GM12878 (cell line): ENCODE results near the gene REST. TPM values are rescaled to one million over a fixed set of nuclear protein-coding genes. Genes with fewer than 3 reads are reported as not detected.

Source experiments
- ATAC-seq: fragments of 200-7000 bp; cut with Tn5 transposase; 3 replicates; pipeline ENCODE4 v1.9.1; 2020; ENCODE audit warnings: mild to moderate bottlenecking, moderate library complexity
- BruUV-seq: library from RNA; stranded (reverse); fragments of 400-500 nt; replicated peaks from 2 replicates; lab custom pipeline; 2021; lab: Mats Ljungman, UMichigan
- CTCF ChIA-PET: fragments of 300-600 bp; sonication (Branson Sonifier 250); formaldehyde crosslinking; extraction: SDS; loops from one replicate; lab custom pipeline; 2021; ENCODE audit warnings: inconsistent platforms; lab: Yijun Ruan, JAX
- POLR2A ChIA-PET: fragments of 350-600 bp; formaldehyde crosslinking; extraction: SDS; loops from one replicate; lab custom pipeline; 2021; ENCODE audit warnings: inconsistent platforms; lab: Charles Lee
- RAD21 ChIA-PET: fragments of 300-600 bp; sonication (Branson Sonifier 250); formaldehyde crosslinking; loops from one replicate; lab custom pipeline; 2023; ENCODE audit warnings: antibody characterized with exemption; ENCODE audit not compliant: unreplicated experiment; lab: Charles Lee
- SMC1A ChIA-PET: fragments of 300-600 bp; sonication (Branson Sonifier 250); formaldehyde crosslinking; loops from one replicate; lab custom pipeline; 2023; ENCODE audit not compliant: unreplicated experiment, uncharacterized antibody; lab: Charles Lee
- DNase-seq: peaks from one replicate; pipeline ENCODE4 v3.0.0-alpha.2; 2011; ENCODE audit warnings: low read depth, low spot score
- FAIRE-seq: peaks from 3 replicates; lab custom pipeline; 2011; peaks lifted over from hg19 to GRCh38; lab: Jason Lieb, UNC
- H2AFZ ChIP-seq: 2 replicates; pipeline ENCODE4 v1.6.0; 2011; ENCODE audit warnings: low read depth, low read length, control low read depth; ENCODE audit not compliant: control insufficient read depth
- H3K27ac ChIP-seq: 2 replicates; pipeline ENCODE4 v1.5.1; 2011; ENCODE audit warnings: control low read depth; ENCODE audit not compliant: control insufficient read depth, insufficient read depth
- H3K27me3 ChIP-seq, 2 experiments: replicated peaks in 1 of 2; 2 replicates each; pipeline versions ENCODE4 v1.6.0 to v1.6.1; 2011; ENCODE audit warnings: low read length in 1 of 2; ENCODE audit not compliant: control insufficient read depth in 2 of 2, insufficient read depth in 2 of 2
- H3K36me3 ChIP-seq, 2 experiments: 2 replicates each; pipeline ENCODE4 v1.5.1; 2011; ENCODE audit warnings: low read length in 1 of 2; ENCODE audit not compliant: control insufficient read depth in 2 of 2, insufficient read depth in 2 of 2
- H3K4me1 ChIP-seq: 2 replicates; pipeline ENCODE4 v1.6.1; 2011; ENCODE audit warnings: mild to moderate bottlenecking, low read length, moderate library complexity, mixed read lengths; ENCODE audit not compliant: control insufficient read depth, insufficient read depth
- H3K4me2 ChIP-seq: 2 replicates; pipeline ENCODE4 v1.6.0; 2011; ENCODE audit warnings: control low read depth; ENCODE audit not compliant: control insufficient read depth, insufficient read depth
- H3K4me3 ChIP-seq: fragments of 200-600 bp; sonication (generic); 2 replicates; pipeline ENCODE4 v1.5.1; 2016
- H3K79me2 ChIP-seq: 2 replicates; pipeline ENCODE4 v1.6.0; 2011; ENCODE audit warnings: low read length; ENCODE audit not compliant: control insufficient read depth, insufficient read depth
- H3K9ac ChIP-seq: 2 replicates; pipeline ENCODE4 v1.8.0; 2011; ENCODE audit warnings: low read length, control low read depth, mixed read lengths; ENCODE audit not compliant: control insufficient read depth, insufficient read depth
- H3K9me3 ChIP-seq: replicated peaks from 3 replicates; pipeline ENCODE4 v1.5.1; 2011; ENCODE audit warnings: mild to moderate bottlenecking, low read length; ENCODE audit not compliant: control insufficient read depth, insufficient read depth
- H4K20me1 ChIP-seq: 2 replicates; pipeline ENCODE4 v1.6.0; 2011; ENCODE audit not compliant: control insufficient read depth, insufficient read depth
- ATF7 ChIP-seq: fragments of 450-650 bp; IDR thresholded peaks from 2 replicates; pipeline ENCODE4 v1.6.1; 2016; ENCODE audit warnings: low read depth, mild to moderate bottlenecking
- HDAC2 ChIP-seq: fragments of 200-600 bp; sonication (generic); IDR thresholded peaks from 2 replicates; pipeline ENCODE4 v1.6.1; 2017
- MAX ChIP-seq: IDR thresholded peaks from 2 replicates; pipeline ENCODE4 v1.6.1; 2012; ENCODE audit warnings: low read depth, low read length, improper control_type of control experiment
- NFIC ChIP-seq: IDR thresholded peaks from 2 replicates; pipeline ENCODE4 v1.6.1; 2012; ENCODE audit warnings: low read depth, mild to moderate bottlenecking, inconsistent platforms, low read length, moderate library complexity
- POLR2A ChIP-seq: IDR thresholded peaks from 2 replicates; pipeline ENCODE4 v1.6.1; 2011; ENCODE audit warnings: low read depth, mild to moderate bottlenecking, low read length
- RAD21 ChIP-seq: IDR thresholded peaks from 2 replicates; pipeline ENCODE4 v1.6.1; 2011; ENCODE audit warnings: mild to moderate bottlenecking, low read depth, low read length, moderate library complexity; ENCODE audit not compliant: insufficient read depth
- RAD51 ChIP-seq: fragments of 450-650 bp; IDR thresholded peaks from 2 replicates; pipeline ENCODE4 v1.6.1; 2016; ENCODE audit warnings: moderate library complexity, mild to moderate bottlenecking, inconsistent platforms
- STAT3 ChIP-seq: IDR thresholded peaks from 2 replicates; pipeline ENCODE4 v1.6.1; 2011; ENCODE audit warnings: low read depth, low read length, improper control_type of control experiment
- SUPT20H ChIP-seq: IDR thresholded peaks from 2 replicates; pipeline ENCODE4 v1.6.1; 2011; ENCODE audit warnings: low read depth, mild to moderate bottlenecking, low read length, moderate library complexity, borderline replicate concordance; ENCODE audit not compliant: control insufficient read depth
- YY1 ChIP-seq: IDR thresholded peaks from 2 replicates; pipeline ENCODE4 v1.6.1; 2011; ENCODE audit warnings: low read depth, mild to moderate bottlenecking, low read length
- WGBS: methylation state at CpG from one replicate; pipeline ENCODE4 v1.1.6; 2016; ENCODE audit warnings: low lambda C conversion rate; ENCODE audit not compliant: insufficient replicate concordance, insufficient coverage; ENCODE audit errors: missing lambda C conversion rate; 5-methylcytosine and 5-hydroxymethylcytosine counted together
- in situ Hi-C: fragments of 300-500 bp; cut with MboI; formaldehyde crosslinking; loops from 9 replicates; pipeline ENCODE4 v1.14.3; 2018; ENCODE audit warnings: mixed read lengths
- intact Hi-C: fragments of 100-400 bp; cut with micrococcal nuclease; formaldehyde crosslinking; loops from one replicate; pipeline ENCODE4 v1.14.2; 2022; ENCODE audit not compliant: unreplicated experiment
- polyA plus RNA-seq, 11 experiments: library from polyadenylated mRNA; depleted of rRNA in 4 of 11; unstranded in 6 of 11; stranded (reverse) in 5 of 11; fragments of >200 nt; fragmentation: Nextera tagmentation in 4 of 11; fragmentation: Illumina TruSeq in 1 of 11; extraction: Ambion mirVana in 4 of 11; extraction: Trizol in 1 of 11; gene quantifications; 1 replicate in 1 of 11; 2 replicates in 10 of 11; pipeline versions ENCODE4 v1.2.1 to v1.2.3, GENCODE V29; 2011 to 2016; ENCODE audit warnings: inconsistent platforms in 2 of 11, missing spikeins in 2 of 11, low read depth in 1 of 11
- total RNA-seq, 4 experiments: library from RNA; depleted of rRNA in 3 of 4; stranded (reverse); fragments of >200 nt in 3 of 4; fragmentation: Illumina TruSeq in 1 of 4; extraction: Trizol in 1 of 4; gene quantifications; 2 replicates each; pipeline versions ENCODE4 v1.2.1 to v1.2.3, GENCODE V29; 2013 to 2021
- TF ChIP-seq, protein P1 (sequence below): IDR thresholded peaks from 2 replicates; pipeline ENCODE4 v1.6.1; 2011; ENCODE audit warnings: mild to moderate bottlenecking, low read depth, low read length, moderate library complexity; ENCODE audit not compliant: insufficient replicate concordance
- TF ChIP-seq, protein P2 (sequence below): fragments of 450-650 bp; formaldehyde crosslinking; IDR thresholded peaks from 2 replicates; pipeline ENCODE4 v1.4.0; 2020; ENCODE audit warnings: mild to moderate bottlenecking, moderate library complexity
- TF ChIP-seq, protein P3 (sequence below): fragments of 450-650 bp; formaldehyde crosslinking; IDR thresholded peaks from 2 replicates; pipeline ENCODE4 v1.5.0; 2022; ENCODE audit warnings: mild to moderate bottlenecking, missing genetic modification characterization

Gene REST
- total and polyA plus RNA-seq, 10 of the 15 experiments (the other 5 are each of a cell fraction or from before 2014, with no cell fraction given): 3.7 to 36.3 (median 20.4) TPM

DNA sequence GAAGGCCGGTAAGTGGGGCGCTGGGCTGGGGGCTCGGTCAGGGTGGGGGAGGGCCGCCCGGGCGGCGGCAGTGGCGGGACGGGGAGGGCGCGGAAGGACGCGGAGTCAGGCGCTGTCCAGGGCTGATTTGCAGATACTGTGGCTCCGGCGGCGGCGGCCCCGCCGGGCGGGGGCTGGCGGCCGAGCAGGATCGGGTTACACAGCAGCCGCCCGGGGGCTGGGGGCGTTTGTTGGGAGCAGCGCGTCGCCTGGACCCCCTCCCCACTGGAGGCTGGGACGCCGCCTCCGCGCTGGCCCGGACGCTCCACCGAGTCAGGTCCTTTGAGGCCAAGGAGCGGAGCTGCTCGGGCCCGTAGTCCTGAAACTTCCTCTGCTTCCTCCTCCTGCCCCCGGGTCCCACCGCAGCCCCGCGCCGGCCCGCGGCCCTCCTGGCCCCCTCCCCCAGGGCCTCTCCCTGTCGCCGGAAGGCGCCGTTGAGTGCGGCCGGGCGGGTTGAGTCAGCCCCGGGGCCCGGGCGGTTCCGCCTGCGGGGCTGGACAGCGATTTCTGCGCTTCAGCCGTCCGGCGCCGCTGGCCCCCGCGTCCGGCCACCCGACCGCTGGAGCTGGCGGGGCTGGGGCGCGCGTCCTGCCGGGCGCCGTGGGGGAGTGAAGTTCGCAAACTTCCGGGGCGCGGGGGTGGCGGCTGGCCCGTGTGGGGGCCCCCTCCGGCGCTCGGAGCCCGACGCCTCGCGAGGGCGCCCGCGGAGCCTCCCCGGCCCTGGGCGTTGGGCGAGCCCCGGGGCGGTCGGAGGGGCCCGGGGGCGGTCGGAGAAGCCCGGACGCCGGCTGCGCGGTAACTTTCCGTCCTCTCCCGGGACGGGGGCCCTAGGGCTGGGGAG lies 746 bp downstream of the REST start:
- SMC1A ChIA-PET: interaction anchor here (1.3 to 2.0 kb wide), 4 partner anchors 10 to 71 kb away, joined by 3 to 18 read pairs (median 6); partner anchors contain the start of genes NOA1 and POLR2B
- TF ChIP-seq MAX (no peak), NFIC (no peak), STAT3 (no peak), SUPT20H (no peak), POLR2A (peak; percentile 52), YY1 (0 out of 2 replicates have a peak, but pooled peaks have one; percentile 3), RAD51 (no peak), ATF7 (no peak), HDAC2 (no peak), RAD21 (0 out of 2 replicates have a peak, but pooled peaks have one; percentile 11)
- TF ChIP-seq, protein P1, sequence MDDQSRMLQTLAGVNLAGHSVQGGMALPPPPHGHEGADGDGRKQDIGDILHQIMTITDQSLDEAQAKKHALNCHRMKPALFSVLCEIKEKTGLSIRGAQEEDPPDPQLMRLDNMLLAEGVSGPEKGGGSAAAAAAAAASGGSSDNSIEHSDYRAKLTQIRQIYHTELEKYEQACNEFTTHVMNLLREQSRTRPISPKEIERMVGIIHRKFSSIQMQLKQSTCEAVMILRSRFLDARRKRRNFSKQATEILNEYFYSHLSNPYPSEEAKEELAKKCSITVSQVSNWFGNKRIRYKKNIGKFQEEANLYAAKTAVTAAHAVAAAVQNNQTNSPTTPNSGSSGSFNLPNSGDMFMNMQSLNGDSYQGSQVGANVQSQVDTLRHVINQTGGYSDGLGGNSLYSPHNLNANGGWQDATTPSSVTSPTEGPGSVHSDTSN: no peak
- TF ChIP-seq, protein P2, sequence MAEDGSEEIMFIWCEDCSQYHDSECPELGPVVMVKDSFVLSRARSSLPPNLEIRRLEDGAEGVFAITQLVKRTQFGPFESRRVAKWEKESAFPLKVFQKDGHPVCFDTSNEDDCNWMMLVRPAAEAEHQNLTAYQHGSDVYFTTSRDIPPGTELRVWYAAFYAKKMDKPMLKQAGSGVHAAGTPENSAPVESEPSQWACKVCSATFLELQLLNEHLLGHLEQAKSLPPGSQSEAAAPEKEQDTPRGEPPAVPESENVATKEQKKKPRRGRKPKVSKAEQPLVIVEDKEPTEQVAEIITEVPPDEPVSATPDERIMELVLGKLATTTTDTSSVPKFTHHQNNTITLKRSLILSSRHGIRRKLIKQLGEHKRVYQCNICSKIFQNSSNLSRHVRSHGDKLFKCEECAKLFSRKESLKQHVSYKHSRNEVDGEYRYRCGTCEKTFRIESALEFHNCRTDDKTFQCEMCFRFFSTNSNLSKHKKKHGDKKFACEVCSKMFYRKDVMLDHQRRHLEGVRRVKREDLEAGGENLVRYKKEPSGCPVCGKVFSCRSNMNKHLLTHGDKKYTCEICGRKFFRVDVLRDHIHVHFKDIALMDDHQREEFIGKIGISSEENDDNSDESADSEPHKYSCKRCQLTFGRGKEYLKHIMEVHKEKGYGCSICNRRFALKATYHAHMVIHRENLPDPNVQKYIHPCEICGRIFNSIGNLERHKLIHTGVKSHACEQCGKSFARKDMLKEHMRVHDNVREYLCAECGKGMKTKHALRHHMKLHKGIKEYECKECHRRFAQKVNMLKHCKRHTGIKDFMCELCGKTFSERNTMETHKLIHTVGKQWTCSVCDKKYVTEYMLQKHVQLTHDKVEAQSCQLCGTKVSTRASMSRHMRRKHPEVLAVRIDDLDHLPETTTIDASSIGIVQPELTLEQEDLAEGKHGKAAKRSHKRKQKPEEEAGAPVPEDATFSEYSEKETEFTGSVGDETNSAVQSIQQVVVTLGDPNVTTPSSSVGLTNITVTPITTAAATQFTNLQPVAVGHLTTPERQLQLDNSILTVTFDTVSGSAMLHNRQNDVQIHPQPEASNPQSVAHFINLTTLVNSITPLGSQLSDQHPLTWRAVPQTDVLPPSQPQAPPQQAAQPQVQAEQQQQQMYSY (CRISPR knock-in tag): no peak
- TF ChIP-seq, protein P3, sequence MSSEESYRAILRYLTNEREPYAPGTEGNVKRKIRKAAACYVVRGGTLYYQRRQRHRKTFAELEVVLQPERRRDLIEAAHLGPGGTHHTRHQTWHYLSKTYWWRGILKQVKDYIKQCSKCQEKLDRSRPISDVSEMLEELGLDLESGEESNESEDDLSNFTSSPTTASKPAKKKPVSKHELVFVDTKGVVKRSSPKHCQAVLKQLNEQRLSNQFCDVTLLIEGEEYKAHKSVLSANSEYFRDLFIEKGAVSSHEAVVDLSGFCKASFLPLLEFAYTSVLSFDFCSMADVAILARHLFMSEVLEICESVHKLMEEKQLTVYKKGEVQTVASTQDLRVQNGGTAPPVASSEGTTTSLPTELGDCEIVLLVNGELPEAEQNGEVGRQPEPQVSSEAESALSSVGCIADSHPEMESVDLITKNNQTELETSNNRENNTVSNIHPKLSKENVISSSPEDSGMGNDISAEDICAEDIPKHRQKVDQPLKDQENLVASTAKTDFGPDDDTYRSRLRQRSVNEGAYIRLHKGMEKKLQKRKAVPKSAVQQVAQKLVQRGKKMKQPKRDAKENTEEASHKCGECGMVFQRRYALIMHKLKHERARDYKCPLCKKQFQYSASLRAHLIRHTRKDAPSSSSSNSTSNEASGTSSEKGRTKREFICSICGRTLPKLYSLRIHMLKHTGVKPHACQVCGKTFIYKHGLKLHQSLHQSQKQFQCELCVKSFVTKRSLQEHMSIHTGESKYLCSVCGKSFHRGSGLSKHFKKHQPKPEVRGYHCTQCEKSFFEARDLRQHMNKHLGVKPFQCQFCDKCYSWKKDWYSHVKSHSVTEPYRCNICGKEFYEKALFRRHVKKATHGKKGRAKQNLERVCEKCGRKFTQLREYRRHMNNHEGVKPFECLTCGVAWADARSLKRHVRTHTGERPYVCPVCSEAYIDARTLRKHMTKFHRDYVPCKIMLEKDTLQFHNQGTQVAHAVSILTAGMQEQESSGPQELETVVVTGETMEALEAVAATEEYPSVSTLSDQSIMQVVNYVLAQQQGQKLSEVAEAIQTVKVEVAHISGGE: peak; percentile 82

More for the DNA sequence above, 746 bp downstream of the REST start:
- Histone ChIP-seq H3K9ac (peak overlapping the region; percentile 94), H3K27me3 (no peaks in the 10 kb centered on the region), H3K9me3 (no peaks in the 10 kb centered on the region), H3K27ac (peak overlapping the region; percentile 92), H3K4me3 (peak overlapping the region; percentile 91), H3K36me3 (no peaks in the 10 kb centered on the region), H3K4me2 (peak overlapping the region; percentile 95; the same call in 1 of the 2 replicates), H3K4me1 (peaks cover 8% of the 10 kb centered on the region), H4K20me1 (no peaks in the 10 kb centered on the region), H3K79me2 (peaks cover 47% of the 10 kb centered on the region), H2AFZ (peak overlapping the region; percentile 73)
- no TSS peak for BruUV-seq
- FAIRE-seq: no peak
- under 1% methylated on average over 46 of the region's 110 CpGs for WGBS
- RAD21 ChIA-PET: interaction anchor here (0.7 to 5.2 kb wide), 4 partner anchors 14 to 443 kb away, joined by 3 to 43 read pairs (median 3); partner anchors contain the start of genes NOA1 and POLR2B
- ATAC-seq: peak; percentile 80
- CTCF ChIA-PET: interaction anchor here (1.4 kb wide), 2 partner anchors 9 to 14 kb away, joined by 3 to 4 read pairs; no protein-coding TSS in a partner anchor
- intact Hi-C loops: loop anchor here (1.0 to 5.0 kb wide), 3 partner anchors 46 to 471 kb away; partner anchors contain the start of genes NOA1, PAICS and PPAT
- in situ Hi-C loops: no loop called here
- no peak for DNase-seq
- POLR2A ChIA-PET: interaction anchor here (0.5 to 3.1 kb wide), 5 partner anchors 14 to 72 kb away, joined by 3 to 31 read pairs (median 3); partner anchors contain the start of genes NOA1 and POLR2B
